ENCODE data around the gene ZMYND8.

Gene ZMYND8

DNA sequence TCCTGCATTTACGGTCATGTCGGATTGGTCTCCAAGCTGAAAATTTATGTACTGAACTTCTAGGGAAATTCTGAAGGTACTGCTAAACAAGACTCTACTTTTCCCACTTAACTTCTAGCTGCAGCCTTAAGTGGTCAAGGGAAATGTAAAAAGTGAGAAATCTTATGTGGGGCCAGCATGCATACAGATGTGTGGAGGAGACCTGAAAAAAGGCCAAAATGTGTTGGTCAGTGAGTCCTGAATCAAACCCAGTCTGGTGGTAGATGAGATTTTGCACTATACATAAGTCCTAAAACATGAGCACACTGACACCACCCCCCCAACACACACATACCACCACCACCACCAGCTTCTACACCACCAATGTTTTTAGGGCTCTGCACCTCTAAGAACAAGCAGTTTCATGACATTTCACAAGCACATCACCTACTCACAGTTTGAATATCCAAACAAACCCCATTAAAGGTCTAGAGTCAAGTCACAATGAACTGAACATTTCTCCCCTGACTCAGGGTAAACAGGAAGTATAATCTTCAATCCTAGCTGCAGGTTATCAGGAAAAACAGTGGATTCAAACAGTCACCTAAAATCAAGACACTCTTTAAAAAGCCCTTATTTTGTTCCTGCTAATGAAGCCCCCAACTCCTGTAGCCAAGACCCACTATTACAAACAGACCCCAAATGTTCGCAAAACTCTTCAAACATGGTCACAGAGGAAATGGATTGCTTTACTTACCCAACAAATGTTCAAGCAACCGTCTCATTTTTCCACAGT is 1.6 kb downstream of the ZMYND8 start:
- peak overlapping the region; percentile 67 for H3K4me3 ChIP-seq (ENCODE audit: low read depth, low read length)
- no peak for DNase-seq (ENCODE audit: low read depth)
- TF ChIP-seq, protein P1, sequence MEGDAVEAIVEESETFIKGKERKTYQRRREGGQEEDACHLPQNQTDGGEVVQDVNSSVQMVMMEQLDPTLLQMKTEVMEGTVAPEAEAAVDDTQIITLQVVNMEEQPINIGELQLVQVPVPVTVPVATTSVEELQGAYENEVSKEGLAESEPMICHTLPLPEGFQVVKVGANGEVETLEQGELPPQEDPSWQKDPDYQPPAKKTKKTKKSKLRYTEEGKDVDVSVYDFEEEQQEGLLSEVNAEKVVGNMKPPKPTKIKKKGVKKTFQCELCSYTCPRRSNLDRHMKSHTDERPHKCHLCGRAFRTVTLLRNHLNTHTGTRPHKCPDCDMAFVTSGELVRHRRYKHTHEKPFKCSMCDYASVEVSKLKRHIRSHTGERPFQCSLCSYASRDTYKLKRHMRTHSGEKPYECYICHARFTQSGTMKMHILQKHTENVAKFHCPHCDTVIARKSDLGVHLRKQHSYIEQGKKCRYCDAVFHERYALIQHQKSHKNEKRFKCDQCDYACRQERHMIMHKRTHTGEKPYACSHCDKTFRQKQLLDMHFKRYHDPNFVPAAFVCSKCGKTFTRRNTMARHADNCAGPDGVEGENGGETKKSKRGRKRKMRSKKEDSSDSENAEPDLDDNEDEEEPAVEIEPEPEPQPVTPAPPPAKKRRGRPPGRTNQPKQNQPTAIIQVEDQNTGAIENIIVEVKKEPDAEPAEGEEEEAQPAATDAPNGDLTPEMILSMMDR (IDR thresholded peaks at IDR 0.05; ENCODE audit: insufficient read depth, low read depth, low read length, missing control alignments) = no peak

DNA sequence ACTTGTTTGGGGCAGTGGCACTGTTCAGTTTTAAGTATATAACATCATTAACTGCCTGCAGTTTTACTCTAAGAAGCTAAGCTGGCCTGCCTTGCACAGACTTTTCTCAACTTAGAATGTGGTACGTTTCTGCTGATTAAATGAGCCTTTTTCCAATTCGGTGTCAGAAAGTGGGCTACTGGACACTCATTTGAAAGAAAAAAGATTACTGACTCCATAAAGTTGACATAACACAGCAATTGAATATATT is 2.1 kb downstream of the ZMYND8 start:
- H3K4me3 ChIP-seq (ENCODE audit: low read depth, low read length) = peak overlapping the region; percentile 67
- TF ChIP-seq, protein P1 (IDR thresholded peaks at IDR 0.05; ENCODE audit: insufficient read depth, low read depth, low read length, missing control alignments) = no peak
- DNase-seq (ENCODE audit: low read depth) = no peak

DNA sequence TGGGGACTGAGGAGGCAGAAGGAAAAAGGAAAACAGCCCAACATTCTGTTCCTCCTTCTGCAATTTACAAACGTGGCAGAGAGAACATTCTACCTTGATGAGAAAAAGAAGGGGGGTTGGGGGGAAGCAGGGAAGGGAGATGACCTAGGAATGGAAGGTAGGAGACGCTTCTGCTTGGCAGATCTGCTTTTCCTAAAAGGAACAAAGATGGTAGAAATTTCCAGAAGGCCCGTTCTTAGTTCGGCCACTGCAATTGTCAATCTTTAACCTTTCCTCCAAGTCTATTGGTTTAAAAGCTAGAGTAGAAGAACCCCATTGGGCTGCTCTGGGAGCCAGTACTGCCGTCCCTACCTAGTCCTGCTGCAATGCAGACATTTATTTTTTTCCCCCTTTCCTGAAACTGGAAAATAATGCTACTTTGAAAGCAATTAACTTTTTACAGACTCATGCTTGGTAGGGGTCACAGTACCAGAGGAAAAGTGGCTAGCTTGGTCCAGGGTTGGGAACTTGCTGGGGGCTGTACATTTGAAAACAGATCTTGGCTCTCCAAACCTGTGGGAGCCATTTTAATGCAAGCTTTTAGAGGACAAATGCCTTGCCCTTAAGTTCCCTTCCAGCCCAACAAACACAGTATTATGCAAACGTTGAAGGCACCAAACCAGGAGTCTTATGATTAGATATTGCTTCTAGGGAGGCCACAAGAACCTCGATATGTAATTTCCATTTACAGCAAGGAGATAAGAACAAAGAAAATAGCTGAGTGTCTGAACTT is 2.6 kb downstream of the ZMYND8 start:
- peak; percentile 61 for DNase-seq (ENCODE audit: low read depth)
- peak overlapping the region; percentile 67 for H3K4me3 ChIP-seq (ENCODE audit: low read depth, low read length)
- TF ChIP-seq, protein P1 (IDR thresholded peaks at IDR 0.05; ENCODE audit: insufficient read depth, low read depth, low read length, missing control alignments) = no peak

DNA sequence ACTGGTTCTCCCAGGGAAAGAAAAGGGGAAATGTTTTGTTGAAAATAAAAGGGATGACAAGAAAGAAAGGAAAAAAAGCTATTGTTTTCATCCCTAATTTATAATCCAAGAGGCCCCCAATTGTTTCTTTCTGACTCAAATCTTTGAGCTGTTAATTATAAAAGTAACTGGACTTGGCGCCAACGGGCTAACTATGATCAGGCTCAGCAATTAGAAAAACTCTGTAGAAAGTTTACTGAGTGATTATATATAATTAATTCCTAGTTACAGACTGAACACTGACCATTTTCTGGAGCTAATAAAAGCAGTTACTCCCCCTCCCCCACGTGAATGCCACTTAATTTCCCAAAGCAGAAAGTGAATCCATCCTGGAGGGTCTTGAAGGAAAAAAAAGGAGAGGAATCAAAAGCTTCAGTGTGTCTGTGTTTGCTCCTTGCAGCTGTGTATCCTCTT is 3.2 kb downstream of the ZMYND8 start:
- TF ChIP-seq, protein P1 (IDR thresholded peaks at IDR 0.05; ENCODE audit: insufficient read depth, low read depth, low read length, missing control alignments) = no peak
- peak overlapping the region; percentile 67 for H3K4me3 ChIP-seq (ENCODE audit: low read depth, low read length)
- DNase-seq (ENCODE audit: low read depth) = no peak

DNA sequence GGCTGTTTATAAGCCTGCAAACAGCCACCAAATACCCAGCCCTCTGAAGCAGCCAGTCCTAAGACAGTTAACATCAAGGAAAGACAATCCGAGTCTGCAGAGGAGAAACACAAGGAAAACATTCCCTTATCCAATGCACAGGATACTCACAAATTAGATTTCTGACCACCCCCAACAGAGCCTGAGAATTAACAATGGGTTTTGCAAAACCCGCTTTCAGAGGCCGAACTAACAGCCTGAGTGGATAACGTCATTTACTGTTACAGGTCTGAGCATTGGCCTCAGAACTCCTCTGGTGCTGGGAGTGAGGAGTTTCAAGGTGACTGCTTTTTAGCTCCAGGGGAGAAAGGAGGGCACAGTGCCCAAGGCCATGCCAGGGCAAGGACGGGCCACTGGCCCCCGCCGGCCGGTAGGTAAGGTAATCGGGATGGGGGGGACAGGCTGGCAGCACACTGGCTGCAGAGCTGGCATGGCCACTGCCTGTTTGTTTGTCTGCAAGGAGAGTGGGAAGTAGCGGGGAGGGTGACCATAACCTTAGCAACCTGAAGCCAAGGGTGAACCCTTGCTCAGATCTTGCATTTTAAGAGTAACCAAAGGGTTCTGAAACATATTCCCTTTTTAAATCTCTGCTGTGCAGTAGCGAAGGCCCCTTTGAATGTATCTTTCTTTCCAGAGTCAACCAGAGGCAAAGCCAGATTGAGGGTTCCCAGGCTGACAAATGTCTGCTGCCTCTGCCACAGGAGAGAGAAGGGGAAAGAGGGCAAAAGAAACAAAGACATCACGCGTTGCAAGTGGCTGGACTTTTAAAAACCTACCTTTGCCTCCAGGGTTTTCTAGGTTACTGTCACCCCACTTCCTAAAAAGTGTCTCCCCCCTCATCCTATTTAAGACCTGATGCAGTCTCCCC is 3.9 kb downstream of the ZMYND8 start:
- DNase-seq (ENCODE audit: low read depth) = peak; percentile 36
- H3K4me3 ChIP-seq (ENCODE audit: low read depth, low read length) = peak overlapping the region; percentile 67

More for the DNA sequence above, 3.9 kb downstream of the ZMYND8 start:
- TF ChIP-seq, protein P1 (IDR thresholded peaks at IDR 0.05; ENCODE audit: insufficient read depth, low read depth, low read length, missing control alignments) = no peak
